HG02588 (cell line): ENCODE measurements around the gene SIGLEC7.

Experiments
- ATAC-seq: cut with Tn5 transposase; IDR thresholded peaks from one replicate; pipeline ENCODE4 v1.9.1; 2021; ENCODE audit warnings: mild to moderate bottlenecking, moderate library complexity; ENCODE audit not compliant: unreplicated experiment

Gene SIGLEC7

GRCh38 chr19:51198641-51199040, 56.5 kb downstream of the SIGLEC7 start:
- no peak for ATAC-seq

GRCh38 chr19:51200071-51200666, 58.1 kb downstream of the SIGLEC7 start:
- ATAC-seq = no peak

- no peak for ATAC-seq
Observed at GRCh38 chr19:51201712-51202111, 59.6 kb downstream of the SIGLEC7 start.
